Non-pigmented ciliary epithelial cell (primary cell): ENCODE data around the gene TPSD1.
"Not testable (repeated sequence)": the region's sequence is repeated elsewhere in the genome, so short reads cannot be mapped to it uniquely, and the experiment has no call there.

Experiments
- DNase-seq: peaks from one replicate; pipeline ENCODE4 v3.0.0-alpha.2; 2010; ENCODE audit warnings: low read depth

The TPSD1 gene

DNA sequence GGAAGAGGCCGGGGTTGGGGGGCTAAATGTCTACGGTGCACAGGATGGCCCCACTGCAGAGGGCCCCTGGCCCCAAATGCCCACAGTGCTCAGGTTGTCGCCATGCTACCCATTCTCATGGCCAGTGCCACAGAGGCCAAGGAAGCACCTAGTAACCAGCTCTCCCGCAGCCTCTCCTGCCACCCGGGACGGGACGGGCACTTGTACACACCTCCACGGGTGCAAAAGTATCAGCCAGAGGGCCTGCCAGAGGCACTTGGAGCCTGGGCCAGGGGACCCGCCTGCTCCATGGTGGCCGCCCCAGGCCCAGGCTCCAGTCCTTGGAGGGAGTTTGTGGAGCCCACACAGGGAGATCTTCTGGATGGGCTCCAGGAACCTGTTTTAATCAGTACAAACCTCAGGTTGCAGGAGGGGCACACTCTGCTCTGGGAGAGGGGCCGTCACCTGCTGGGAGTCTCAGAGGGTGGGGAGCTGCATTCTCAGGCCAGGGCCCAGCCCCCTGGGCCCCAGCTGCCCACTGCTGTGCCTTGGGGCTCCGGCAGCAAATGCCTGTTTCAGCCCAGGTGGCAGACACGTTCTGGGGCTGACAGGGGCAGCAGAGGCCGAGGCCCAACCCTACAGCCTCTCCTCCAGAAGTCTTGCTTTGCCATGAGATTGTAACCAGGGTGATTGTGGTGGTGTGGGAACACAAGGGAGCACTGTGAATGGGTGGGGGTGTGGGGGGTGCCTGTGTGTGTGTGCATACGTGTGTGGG lies 7.9 kb downstream of the TPSD1 start:
- DNase-seq, result no peak

DNA sequence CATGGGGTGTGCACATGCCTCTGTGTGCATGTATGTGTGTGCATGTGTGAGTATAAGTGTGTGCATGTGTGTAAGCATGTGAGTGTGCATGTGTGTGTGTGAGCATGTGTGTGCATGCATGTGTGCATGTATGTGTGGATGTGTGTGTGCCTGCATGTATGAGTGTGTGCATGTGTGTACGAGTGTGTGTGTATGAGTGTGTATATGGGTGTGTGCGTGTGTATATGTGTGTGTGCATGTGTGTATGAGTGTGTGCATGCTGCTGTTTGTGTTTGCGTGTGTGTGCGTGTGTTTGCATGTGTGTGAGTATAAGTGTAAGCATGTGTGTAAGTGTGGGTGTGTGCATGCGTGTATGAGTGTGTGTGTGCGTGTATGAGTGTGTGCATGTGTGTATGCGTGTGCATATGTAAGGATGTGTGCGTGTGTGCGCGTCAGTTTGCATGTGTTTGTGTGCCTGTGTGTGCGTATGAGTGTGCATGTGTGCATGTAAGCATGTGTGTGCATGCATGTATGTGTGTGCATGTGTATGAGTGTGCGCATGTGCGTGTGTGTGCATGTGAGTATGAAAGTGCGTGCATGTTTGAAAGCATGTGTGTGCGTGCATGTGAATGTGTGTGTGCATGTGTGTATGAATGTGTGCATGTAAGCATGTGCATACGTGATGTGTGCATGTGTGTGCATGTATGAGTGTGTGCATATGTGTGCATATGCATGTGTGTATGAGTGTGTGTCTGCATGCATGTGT lies 8.6 kb downstream of the TPSD1 start:
- no peak for DNase-seq

DNA sequence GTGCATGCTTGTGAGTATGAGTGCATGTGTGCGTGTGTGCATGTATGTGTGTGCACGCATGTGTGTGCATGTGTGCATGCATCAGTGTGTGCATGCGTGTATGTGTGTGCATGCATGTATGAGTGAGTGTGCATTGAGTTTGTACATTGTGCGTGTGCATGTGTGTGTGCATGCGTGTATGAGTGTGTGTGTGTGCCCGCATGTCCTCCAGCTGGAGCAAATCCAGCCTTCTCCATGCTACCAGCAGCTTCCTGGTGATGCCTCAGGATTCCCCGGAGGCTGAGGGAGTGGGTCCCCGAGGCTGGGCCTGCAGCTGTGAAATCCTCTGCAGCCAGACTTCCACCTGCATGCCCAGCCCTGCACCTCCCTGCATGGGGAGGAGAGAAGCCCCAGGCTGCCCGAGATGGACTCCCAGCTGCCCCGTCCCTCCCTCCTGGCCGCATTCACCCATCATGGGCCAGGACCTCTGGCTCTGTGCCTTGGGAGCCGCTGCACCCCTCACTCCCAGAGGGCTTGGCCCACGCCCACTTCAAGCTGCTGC lies 9.3 kb downstream of the TPSD1 start:
- DNase-seq, result no peak

DNA sequence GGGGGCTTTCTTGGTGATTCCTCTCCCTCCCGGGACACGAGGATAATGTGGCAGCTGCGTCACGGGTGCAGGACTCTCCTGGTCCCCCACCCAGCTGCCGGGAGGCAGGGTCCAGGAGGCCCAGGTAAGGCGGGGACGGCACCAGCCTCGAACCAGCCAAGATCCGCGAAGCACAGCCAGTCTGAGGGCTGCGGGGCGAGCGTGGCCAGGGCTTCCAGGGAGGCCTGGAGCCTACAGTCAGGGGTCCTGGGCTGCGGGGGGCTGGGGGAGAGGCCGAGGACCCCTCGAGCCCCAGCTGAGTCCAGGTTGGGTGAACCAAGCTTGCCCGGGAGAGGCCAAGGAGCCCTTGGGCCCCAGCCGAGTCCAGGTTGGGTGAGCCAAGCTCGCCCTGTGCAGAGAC lies 10.0 kb downstream of the TPSD1 start:
- DNase-seq, result no peak

DNA sequence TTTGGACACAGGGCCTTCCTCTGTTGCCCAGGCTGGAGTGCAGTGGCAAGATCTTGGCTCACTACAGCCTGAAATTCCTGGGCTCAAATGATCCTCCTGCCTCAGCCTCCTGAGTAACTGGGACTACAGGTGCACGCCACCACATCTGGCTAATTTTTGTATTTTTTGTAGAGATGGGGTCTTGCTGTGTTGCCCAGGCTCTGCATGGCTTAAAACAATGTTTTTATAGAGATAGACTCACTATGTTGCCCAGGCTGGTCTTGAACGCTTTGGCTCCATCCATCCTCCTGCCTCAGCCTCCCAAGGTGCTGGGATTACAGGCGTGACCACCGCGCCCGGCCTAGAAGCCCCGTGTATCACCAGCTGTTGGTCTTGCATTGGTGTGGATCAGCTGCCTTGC lies 13.5 kb downstream of the TPSD1 start:
- DNase-seq, result not testable (repeated sequence)

DNA sequence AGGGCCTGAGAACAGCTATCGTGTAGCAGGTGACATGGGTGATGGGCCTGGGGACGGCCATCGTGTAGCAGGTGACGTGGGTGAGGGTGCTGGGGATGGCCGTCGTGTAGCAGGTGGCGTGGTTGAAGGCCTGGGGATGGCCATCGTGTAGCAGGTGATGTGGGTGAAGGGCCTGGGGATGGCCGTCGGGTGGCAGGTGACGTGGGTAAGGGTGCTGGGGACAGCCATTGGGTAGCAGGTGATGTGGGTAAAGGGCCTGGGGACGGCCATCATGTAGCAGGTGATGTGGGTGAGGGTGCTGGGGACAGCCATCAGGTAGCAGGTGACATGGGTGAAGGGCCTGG lies 15.5 kb downstream of the TPSD1 start:
- no peak for DNase-seq

DNA sequence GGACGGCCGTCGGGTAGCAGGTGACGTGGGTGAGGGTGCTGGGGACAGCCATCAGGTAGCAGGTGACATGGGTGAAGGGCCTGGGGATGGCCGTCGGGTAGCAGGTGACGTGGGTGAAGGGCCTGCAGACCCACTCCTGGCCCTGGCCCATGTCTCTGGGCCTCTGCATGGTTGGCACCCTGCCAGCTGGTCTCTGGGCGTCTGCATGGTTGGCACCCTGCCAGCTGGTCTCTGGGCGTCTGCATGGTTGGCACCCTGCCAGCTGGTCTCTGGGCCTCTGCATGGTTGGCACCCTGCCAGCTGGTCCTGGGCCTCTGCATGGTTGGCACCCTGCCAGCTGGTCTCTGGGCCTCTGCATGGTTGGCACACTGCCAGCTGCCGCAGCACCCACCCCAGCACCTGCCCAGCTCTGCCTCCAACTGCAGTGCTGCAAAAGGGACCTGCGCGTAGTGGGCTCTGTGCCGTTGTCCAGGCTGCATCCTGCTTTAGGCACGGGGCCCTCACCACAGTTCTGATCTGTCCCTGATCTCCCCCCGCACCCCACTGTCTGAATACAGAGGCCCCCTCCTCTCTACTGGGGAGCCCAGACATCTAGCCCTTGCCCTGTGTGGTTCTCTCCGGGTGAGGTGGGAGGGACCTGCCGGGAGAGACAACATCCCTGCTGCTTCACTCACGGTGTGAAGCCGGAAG lies 16.0 kb downstream of the TPSD1 start:
- not testable (repeated sequence) for DNase-seq

DNA sequence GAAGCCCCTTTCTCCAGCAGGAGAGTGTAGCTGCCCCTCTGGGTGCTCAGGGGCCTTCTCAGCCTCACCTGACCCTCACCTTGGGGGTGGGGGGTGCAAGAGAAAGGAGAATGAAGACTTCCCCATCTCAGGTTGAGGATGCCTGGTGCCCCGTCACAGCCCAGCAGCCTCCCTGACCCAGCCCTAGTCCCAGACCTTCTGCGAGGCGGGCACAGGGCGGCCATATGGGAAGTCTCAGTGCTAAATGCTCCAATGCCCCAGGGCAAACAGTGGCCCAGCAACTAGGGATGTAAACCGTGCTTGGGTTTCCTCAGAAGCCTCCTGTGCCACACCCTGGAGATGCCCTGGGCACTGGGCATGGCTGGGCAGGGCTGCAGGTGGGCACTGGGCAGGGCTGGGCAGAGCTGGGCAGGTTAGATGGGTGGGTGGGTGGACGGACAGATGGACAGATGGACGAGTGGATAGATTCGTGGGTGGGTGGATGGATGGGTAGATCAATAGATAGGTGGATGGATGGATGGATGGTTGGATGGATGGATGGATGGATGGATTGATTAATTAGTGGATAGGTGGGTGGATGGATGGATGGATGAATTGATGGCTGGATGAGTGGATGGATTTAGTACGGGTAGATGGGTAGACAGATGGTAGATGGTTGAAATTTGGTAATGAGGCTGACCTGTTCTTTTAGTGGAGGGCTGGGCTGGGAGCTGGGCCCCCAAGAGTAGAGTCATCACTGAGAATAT lies 16.8 kb downstream of the TPSD1 start:
- no peak for DNase-seq

DNA sequence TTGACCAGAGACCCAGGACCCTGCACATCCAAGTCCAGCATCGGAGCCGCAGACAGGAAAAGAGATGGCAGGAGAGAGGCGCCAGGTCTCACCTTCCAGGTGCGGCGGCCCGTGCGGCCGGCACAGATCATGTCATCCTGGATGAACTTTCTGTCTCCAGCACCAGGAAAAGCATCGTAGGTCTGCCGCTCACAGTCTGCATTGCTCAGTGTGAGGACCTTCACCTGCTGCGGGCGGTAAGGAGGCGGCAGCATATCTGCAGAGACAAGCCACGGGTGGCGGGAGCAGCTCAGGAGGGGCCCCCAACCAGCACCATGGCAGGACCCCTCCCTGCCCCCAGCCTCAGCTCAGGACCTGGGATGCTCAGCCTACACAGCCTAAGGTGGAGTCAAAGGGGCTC lies 17.9 kb downstream of the TPSD1 start:
- DNase-seq, result no peak

DNA sequence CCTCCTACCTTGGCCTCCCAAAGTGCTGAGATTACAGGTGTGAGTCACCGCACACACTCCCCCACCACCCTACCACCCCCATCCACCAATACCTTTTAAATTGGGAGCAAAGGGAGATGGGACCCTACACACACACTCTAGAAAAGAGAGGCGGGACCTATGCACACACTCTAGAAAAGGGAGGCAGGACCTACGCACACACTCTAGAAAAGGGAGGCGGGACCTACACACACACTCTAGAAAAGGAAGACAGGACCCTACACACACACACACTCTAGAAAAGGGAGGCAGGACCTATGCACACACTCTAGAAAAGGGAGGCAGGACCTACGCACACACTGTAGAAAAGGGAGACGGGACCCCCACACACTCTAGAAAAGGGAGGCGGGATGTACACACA lies 18.9 kb downstream of the TPSD1 start:
- DNase-seq, result no peak

DNA sequence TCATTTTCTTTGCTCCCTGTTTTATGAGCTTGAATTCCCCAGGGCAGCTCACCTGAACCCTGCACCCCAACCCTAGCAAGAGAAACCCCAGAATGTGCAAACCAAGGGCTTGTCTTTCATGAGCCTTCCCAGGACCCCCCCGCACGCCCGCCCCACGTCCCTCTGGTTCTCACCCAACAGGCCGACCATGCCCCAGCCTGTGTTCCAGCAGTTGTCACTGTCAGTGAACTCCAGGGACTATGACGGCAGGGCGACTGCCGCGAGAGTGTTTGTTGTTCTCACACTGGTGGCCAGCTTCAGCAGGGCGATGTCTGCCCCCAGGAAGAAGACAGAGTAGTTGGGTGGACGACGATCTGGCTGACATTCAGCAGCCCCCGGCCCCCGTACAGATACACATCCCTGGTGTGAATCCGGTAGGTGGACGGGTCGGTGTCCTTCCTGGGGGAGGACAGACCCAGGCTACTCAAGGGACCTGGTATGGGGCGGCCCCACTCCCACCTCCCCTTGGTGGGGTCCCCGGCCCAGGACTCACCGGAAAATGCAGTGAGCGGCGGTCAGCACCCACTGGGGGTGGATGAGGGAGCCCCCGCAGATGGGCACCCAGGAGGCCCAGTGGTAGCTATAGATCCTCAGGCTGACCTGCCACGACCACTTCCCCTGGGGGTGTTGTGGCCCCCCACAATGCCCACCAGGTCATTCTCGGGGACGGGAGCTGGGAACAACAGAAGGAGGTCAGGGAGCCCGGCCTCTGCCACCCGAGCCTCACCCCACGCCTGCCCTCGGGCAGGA lies 20.1 kb downstream of the TPSD1 start:
- DNase-seq, result no peak

DNA sequence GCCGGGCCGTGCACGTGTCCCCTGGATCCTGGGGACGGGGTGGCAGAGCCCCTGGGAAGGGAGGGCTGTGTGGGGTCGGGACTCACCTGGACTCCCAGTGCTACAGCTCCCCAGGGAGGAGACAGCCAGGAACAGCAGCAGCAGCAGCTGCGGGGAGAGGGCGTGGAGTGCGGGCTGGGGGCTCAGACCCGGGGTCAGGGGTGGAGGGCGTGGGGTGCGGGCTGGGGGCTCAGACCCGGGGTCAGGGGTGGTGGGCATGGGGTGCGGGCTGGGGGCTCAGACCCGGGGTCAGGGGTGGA lies 20.7 kb downstream of the TPSD1 start:
- no peak for DNase-seq

DNA sequence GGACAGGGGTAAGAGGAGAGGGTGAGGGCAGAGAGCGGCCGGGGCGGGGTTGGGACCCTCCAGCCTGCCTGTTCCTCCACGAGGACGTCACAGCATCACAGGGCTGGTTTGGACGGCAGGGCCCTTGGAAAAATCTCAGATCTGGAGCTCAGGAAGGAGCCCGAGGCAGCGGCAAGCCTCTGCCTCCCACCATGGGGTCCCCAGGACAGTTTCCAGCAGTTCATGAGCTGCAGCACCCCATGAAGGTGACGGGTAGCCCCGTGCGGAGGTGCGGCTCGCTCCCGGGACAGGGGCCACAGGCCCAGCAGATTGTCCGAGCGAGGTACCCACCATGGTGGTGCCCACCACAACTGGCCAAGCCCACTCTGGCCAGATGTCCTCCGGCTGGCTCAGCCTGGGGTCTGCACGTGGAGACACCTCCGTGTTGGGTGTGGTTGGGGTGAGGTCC lies 21.3 kb downstream of the TPSD1 start:
- no peak for DNase-seq

DNA sequence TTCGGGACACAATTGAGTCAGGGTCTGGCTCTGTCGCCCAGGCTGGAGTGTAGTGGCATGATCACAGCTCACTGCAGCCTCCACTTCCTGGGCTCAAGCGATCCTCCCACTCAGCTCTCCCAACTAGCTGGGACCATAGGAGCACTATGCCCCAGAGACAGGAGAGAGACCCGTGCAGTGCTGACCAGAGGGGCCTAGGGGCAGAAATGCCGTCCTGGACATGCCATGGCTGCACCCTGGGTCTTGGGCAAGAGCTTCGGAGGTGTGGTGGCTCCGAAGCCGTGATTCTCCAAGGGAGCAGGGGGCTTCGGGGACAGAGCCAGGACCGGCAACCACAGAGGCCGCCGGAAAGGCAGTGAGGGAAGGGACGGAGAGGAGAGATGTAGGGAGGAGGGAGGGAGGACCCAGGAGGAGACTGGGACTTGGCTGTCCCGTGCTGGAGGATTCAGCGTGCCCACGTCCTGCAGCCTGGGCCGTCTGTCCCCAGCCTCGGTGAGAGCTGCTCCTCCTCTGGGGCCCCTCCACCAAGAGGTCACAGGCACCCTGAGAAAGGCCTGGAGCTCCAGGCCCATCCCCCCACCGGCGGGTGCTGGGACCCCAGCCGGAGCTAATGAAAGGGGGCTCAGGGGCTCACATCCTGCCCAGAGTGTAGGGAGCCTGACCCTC lies 21.9 kb downstream of the TPSD1 start:
- DNase-seq, result no peak

DNA sequence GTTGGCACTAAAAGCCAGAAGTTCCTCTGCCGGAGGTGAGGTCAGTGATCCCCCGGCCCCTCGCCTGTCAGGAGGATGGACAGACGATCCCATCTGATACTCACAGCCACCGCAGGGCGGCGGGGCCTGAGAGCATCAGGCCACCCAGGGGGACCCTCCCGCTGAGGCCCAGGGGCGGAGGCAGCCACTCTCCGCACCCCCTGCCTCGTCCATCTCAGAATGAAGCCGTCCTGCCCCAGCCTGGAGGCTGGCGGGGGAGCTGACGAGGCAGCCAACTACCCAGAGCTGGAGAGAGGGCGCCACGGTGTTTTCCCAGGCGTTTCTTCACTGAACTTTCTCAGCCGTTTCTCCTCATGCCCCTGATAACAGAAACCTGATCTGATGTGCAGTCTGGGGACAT lies 22.6 kb downstream of the TPSD1 start:
- no peak for DNase-seq

DNA sequence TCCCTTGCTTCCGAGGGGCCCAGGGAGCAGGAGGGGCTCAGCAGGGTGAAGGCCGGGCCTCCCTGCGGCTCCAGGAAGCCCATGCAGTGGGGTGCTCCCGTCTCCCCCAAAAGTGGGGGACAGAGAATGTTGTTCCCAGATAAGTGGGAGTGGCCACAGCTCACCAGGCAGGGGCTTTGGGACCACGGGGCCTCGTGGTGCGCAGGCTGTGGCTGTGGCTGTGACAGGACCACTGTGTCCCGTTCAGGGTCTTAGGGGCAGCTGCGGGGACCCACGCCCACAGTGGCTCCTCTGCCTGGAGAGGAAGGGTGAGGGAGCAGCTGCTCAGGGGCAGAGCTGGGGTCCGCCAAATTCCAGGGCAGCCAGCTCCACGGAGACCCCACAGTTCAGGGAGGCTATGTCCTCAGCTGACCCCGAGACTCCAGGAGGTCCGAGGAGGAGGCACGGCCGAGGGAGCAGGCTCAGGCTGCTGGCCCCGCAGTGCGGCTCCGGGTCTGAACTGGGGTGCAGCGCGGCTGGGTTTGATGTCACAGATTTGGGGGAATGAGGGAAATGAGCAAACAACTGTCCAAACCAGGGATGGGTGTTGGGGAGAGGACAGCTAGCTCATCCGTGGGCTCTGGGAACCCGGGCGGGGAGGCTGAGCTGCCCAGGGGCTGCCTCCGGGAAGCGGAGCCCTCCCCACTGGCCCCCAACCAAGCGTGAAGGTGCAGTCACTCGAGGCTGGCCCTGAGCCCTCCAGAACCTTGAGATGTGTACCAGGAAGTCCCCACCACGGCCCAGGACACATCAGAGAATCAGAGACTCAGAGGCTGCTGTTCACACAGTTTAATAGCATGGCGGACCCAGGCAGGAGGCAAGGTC lies 23.4 kb downstream of the TPSD1 start:
- DNase-seq, result no peak

DNA sequence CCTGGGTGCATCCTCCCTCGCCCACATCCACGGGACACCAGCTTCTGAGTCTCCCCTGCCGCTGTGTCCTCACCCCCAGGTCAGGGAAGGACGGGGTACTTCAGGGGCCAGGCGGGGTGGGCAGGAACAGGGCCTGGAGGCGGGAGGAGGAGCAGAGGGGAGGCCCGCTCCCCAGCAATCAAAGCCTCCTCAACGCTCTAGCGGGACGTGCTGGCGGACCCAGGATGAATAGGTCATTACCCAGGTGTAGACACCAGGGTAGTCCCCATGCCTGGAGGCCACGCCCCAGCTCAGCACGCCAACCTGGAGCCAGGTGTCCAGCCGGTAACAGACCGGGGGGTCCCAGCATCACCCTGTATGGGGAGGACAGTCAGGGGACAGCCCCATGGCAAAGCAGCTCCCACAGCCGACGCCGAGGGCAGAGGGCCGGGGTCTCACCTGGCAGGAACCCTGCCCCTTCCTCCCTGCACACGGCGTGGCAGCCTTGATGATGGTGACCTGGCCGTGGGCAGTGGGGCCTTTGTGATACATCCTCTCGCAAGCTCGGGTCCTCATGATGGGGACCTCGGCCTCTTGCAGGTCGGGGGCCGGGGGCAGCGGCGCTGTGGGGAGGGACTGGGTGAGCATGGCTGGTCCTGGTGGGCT lies 24.2 kb downstream of the TPSD1 start:
- DNase-seq, result no peak

DNA sequence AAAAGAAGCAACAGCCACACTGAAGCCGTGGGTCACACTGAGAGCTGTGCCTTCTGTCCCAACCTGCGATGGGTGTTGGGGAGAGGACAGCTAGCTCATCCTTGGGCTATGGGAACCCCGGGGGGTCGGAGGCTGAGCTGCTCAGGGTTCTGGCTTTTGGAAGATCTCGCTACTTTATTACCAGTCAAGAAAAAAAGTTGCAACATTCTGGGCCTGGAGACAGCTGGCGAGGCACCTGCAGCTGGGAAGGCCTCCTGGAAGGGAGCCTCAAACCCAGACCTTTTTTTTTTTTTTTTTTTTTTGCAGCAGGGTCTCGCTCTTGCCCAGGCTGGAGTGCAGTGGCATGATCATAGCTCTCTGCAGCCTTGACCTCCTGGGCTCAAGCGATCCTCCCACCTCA lies 24.9 kb downstream of the TPSD1 start:
- DNase-seq, result no peak

DNA sequence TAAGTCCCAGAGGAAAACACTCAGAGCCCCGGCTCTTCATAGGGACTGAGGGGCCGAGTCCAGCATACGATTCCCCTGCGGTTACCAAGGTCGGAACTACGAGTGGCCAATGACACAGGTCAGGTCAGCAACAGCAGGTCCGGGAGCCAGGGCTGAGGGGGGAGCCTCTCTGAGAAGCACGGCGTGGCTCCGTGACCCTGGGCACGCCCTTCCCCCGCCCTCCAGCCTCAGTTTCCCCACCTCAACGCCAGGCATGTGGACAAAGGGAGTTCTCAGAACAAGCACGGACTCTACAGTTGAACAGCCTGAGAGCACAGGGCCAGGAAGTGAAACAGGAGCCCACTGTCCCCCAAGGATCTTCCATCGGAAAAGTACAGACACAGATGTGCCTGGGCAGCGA lies 25.6 kb downstream of the TPSD1 start:
- no peak for DNase-seq
